ENCODE results near the gene SPACA5B. TPM values are rescaled to one million over a fixed set of nuclear protein-coding genes. Genes with fewer than 3 reads are reported as not detected.
"Not testable (repeated sequence)": the region's sequence is repeated elsewhere in the genome, so short reads cannot be mapped to it uniquely, and the experiment has no call there.

SPACA5B gene
- total and polyA plus RNA-seq, 8 donors = not detected

DNA sequence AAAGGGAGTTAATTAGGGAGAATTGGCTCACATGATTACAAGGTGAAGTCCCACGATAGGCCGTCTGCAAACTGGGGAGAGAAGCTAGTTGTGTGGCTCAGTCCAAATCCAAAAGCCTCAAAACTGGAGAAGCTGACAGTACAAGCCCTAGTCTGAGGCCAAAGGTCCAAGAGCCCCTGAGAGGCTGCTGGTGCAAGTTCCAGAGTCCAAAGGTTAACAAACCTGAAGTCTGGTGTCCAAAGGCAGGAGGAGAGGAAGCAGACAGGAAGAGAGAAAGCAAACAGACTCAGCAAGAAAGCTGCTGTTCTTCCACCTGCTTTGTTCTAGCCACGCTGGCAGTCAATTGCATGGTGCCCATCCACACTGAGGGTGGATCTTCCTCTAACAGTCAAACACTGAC, 29.0 kb upstream of the SPACA5B start:
- Histone ChIP-seq H3K27me3 (no peaks in the 10 kb centered on the region), H3K4me3 (no peak overlapping the region), H3K27ac (no peak overlapping the region), H3K9me3 (no peaks in the 10 kb centered on the region), H3K36me3 (no peaks in the 10 kb centered on the region), H3K4me1 (no peaks in the 10 kb centered on the region)
- intact Hi-C loops (cut with DNase I) = no loop called here
- 74 to 80% methylated on average over 3 of the region's 3 CpGs for WGBS, 2 donors
- TF ChIP-seq, protein P1, sequence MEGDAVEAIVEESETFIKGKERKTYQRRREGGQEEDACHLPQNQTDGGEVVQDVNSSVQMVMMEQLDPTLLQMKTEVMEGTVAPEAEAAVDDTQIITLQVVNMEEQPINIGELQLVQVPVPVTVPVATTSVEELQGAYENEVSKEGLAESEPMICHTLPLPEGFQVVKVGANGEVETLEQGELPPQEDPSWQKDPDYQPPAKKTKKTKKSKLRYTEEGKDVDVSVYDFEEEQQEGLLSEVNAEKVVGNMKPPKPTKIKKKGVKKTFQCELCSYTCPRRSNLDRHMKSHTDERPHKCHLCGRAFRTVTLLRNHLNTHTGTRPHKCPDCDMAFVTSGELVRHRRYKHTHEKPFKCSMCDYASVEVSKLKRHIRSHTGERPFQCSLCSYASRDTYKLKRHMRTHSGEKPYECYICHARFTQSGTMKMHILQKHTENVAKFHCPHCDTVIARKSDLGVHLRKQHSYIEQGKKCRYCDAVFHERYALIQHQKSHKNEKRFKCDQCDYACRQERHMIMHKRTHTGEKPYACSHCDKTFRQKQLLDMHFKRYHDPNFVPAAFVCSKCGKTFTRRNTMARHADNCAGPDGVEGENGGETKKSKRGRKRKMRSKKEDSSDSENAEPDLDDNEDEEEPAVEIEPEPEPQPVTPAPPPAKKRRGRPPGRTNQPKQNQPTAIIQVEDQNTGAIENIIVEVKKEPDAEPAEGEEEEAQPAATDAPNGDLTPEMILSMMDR (IDR thresholded peaks at IDR 0.05) = no peak
- FAIRE-seq (no peak), DNase-seq (no peak), ATAC-seq (no peak)

DNA sequence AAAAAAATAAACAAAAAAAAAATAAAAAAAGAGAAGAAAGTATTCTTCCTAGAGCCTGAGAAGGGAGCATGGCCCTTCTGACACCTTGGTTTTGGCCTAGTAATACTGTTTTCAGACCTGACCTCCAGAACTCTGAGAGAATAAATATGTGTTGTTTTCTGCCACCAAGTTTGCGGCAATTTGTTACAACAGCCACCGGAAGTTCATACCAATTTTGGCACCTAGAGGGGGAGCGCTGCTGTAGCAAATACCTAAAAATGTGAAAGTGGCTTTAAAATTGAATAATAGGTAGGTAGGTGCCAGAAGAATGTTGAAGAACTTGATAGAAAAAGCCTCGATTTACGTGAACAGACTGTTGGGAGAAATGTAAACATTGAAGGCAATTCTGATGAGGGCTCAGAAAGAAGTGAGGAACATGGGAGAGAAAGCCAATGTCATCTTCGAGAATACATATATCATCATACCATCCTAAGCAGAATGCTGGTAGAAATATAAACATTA, 27.5 kb upstream of the SPACA5B start:
- Histone ChIP-seq H3K9me3 (no peaks in the 10 kb centered on the region), H3K36me3 (no peaks in the 10 kb centered on the region), H3K4me3 (no peak overlapping the region), H3K27ac (no peak overlapping the region), H3K4me1 (no peaks in the 10 kb centered on the region), H3K27me3 (no peaks in the 10 kb centered on the region)
- ATAC-seq (no peak), FAIRE-seq (no peak), DNase-seq (no peak)
- intact Hi-C loops (cut with DNase I) = no loop called here
- WGBS, 2 donors = 81 to 84% methylated on average over 6 of the region's 6 CpGs
- TF ChIP-seq, protein P1 (IDR thresholded peaks at IDR 0.05) = no peak

DNA sequence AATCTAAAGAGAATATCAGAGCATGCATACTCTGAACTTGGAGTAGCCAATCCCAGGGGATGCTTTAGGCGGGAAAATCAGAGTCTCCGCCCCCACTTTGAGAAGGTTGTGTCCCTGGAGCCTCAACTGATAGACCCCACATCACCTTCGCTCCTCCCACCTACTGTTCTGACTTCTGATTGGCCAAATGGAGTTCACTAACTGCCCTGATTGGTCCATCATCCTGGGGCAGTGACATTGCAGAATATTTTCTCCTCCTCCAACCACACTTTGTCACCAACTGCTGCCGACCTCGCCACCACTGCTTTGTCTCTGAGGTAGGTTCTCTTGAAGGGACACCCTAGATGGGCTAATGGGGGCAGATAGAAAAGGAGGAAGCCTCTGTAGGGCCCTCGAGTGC, 22.7 kb upstream of the SPACA5B start:
- Histone ChIP-seq H3K4me1 (no peaks in the 10 kb centered on the region), H3K27ac (no peak overlapping the region), H3K27me3 (no peaks in the 10 kb centered on the region), H3K9me3 (no peaks in the 10 kb centered on the region), H3K4me3 (no peak overlapping the region), H3K36me3 (no peaks in the 10 kb centered on the region)
- no peak for FAIRE-seq
- TF ChIP-seq, protein P1 (IDR thresholded peaks at IDR 0.05) = no peak
- 59 to 68% methylated on average over 6 of the region's 6 CpGs for WGBS, 2 donors
- intact Hi-C loops (cut with DNase I) = no loop called here
- no peak for ATAC-seq
- no peak for DNase-seq

DNA sequence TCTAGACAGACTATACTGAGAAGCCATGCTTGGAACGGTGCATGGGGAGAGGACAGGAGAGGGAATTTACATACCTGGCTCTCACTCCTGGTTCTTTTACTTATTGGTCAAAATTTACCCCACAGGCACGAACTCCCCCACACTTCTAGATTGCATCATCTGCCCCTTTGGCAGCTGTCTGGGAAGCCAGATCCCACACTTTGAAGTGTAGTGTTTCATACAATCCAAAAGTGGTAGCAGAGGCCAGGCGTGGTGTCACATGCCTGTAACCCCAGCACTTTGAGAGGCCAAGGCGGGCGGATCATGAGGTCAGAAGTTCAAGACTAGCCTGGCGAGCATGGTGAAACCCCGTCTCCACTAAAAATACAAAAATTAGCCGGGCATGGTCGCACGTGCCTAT, 5.1 kb upstream of the SPACA5B start:
- H3K27ac ChIP-seq; FAIRE-seq; H3K9me3 ChIP-seq; H3K27me3 ChIP-seq; H3K4me1 ChIP-seq; ATAC-seq; H3K4me3 ChIP-seq; DNase-seq; intact Hi-C loops (cut with DNase I); H3K36me3 ChIP-seq: not testable (repeated sequence)
- 63 to 73% methylated on average over 10 of the region's 10 CpGs for WGBS, 2 donors

DNA sequence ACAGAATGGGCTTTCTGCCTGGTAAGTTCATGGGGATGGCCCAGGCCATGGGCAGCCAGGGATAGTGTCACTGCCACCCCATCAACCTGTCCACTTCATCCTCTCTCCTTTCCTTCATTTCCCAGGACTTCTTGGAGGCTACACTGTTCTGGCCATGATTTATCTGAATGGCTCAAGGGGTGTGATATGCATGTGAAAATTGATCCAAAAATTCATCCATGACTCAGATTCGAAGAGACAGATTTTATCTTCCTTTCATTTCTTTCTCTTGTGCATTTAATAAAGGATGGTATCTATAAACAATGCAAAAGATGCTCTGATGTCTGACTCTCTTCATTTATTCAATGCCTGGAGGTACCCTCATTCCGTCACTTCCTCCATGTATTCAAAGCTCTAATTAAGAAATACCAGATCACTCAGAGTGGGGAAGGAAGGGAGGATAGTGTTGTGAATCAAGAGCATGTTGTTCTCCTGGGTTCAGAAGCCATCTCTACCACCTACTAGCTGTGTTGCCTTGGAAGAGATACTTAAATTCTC, 1.9 kb downstream of the SPACA5B start:
- H3K27me3 ChIP-seq; DNase-seq; H3K9me3 ChIP-seq; H3K27ac ChIP-seq; H3K4me3 ChIP-seq; intact Hi-C loops (cut with DNase I); H3K36me3 ChIP-seq; ATAC-seq; FAIRE-seq; H3K4me1 ChIP-seq: not testable (repeated sequence)
- WGBS, 2 donors = no CpG with 5 or more reads among the region's 2 CpGs

DNA sequence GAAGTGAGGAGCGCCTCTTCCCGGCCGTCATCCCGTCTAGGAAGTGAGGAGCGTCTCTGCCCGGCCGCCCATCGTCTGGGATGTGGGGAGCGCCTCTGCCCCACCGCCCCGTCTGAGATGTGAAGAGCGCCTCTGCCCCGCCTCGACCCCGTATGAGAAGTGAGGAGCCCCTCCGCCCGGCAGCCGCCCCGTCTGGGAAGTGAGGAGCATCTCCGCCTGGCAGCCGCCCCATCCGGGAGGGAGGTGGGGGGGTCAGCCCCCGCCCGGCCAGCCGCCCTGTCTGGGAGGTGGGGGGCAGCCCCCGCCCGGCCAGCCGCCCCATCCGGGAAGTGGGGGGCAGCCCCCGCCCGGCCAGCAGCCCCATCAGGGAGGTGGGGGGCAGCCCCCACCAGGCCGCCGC, 8.7 kb downstream of the SPACA5B start:
- FAIRE-seq; H3K9me3 ChIP-seq; H3K4me1 ChIP-seq; H3K27ac ChIP-seq; H3K4me3 ChIP-seq; H3K36me3 ChIP-seq; H3K27me3 ChIP-seq; intact Hi-C loops (cut with DNase I); ATAC-seq: not testable (repeated sequence)
- peak in 1 of 6 donors; percentile 64 for DNase-seq
- WGBS, 2 donors = 95 to 100% methylated on average over 4 to 28 of the region's 33 CpGs

DNA sequence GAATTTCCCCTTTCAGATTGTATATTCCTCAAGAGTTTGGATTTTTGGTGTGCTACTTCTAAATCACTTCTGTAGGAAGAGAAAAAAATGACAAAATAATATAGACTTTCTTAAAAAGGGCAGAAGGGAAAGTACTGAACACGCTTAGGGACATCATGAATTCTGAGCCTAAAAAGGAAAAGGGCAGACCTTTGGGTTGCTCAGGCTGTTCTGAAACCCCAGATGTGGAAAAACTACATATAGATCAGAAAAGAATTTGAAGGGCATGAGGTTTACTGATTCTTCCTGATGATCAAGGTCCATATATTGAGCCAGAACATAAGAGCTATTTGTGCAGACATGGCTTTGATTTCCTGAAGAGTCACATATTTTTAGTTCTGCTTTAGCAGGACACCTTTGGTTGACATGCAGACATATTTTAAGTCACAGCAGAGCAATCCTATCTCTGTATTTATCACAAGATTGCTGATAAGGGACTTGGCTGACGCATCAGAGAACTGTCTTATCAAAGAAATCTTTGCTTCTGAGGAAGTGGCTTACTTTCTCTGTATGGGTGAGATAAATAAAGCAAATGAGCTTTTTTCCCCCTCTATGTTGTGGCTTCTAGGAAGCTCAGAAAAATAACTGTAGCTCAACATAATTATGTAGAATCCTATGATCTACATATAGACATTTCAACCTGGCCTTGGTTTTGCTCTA, 11.5 kb downstream of the SPACA5B start:
- H3K4me3 ChIP-seq; DNase-seq; intact Hi-C loops (cut with DNase I); H3K4me1 ChIP-seq; H3K36me3 ChIP-seq; H3K27ac ChIP-seq; H3K9me3 ChIP-seq; H3K27me3 ChIP-seq; ATAC-seq: not testable (repeated sequence)
- FAIRE-seq = peak; percentile 47
- WGBS, 2 donors = 67 to 89% methylated on average over 1 of the region's 2 CpGs

DNA sequence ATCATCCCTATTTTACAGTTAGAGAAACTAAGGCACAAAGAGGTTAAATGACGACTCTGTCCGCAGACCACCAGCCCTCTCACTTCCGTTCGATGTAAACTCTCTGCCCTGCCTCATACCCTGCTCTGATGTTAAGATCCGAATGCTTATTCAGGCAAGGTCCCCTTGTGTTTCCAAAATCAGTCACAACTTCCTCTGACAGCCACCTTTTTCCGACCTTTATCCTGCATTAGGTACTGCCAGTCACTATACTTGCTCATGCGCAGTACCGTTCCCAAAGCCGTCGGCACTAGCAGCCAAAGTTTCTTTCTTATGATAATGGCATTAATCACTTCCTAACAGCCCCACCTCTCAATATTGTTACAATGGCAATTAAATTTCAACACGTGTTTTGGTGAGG, 12.3 kb downstream of the SPACA5B start:
- DNase-seq; intact Hi-C loops (cut with DNase I); ATAC-seq; H3K27me3 ChIP-seq; H3K4me1 ChIP-seq; H3K36me3 ChIP-seq; H3K4me3 ChIP-seq; H3K9me3 ChIP-seq; H3K27ac ChIP-seq; FAIRE-seq: not testable (repeated sequence)
- 45 to 58% methylated on average over 11 of the region's 11 CpGs for WGBS, 2 donors
